HUES64 (cell line): ENCODE results near the gene SLC16A3.
"Not testable (repeated sequence)": the region's sequence is repeated elsewhere in the genome, so short reads cannot be mapped to it uniquely, and the experiment has no call there.

ENCODE experiments used
- H3K27ac ChIP-seq: 2 replicates; pipeline ENCODE4 v1.7.0; 2013; ENCODE audit warnings: low read depth, low read length, inconsistent platforms
- H3K27me3 ChIP-seq: 2 replicates; pipeline ENCODE4 v1.6.1; 2013; ENCODE audit warnings: mild to moderate bottlenecking, low read length; ENCODE audit not compliant: insufficient read depth
- H3K36me3 ChIP-seq: 2 replicates; pipeline ENCODE4 v1.6.1; 2013; ENCODE audit warnings: mild to moderate bottlenecking, low read length; ENCODE audit not compliant: insufficient read depth
- H3K4me1 ChIP-seq: 2 replicates; pipeline ENCODE4 v1.6.1; 2013; ENCODE audit warnings: mild to moderate bottlenecking, low read length, moderate library complexity; ENCODE audit not compliant: insufficient read depth
- H3K4me3 ChIP-seq: 2 replicates; pipeline ENCODE4 v1.5.1; 2013; ENCODE audit warnings: mild to moderate bottlenecking, low read length, moderate library complexity
- H3K9ac ChIP-seq: 2 replicates; pipeline ENCODE4 v1.6.1; 2013; ENCODE audit warnings: mild to moderate bottlenecking, low read depth, low read length
- H3K9me3 ChIP-seq: 2 replicates; pipeline ENCODE4 v1.6.1; 2013; ENCODE audit warnings: low read depth, low read length; ENCODE audit not compliant: insufficient read depth
- WGBS: fragments of 150-250, 120-280 bp; methylation state at CpG from one replicate; pipeline ENCODE4 v1.1.7; 2013; ENCODE audit warnings: missing lambda C conversion rate; 5-methylcytosine and 5-hydroxymethylcytosine counted together

SLC16A3 gene

GRCh38 chr17:82205720-82206508 is 22.9 kb upstream of the SLC16A3 start:
- Histone ChIP-seq H3K27ac (no peak overlapping the region), H3K36me3 (no peaks in the 10 kb centered on the region), H3K4me3 (peak overlapping the region; percentile 7; the same call in 1 of the 2 replicates), H3K9me3 (no peaks in the 10 kb centered on the region), H3K4me1 (peaks cover 3% of the 10 kb centered on the region; the same call in 1 of the 2 replicates), H3K27me3 (no peaks in the 10 kb centered on the region), H3K9ac (no peak overlapping the region)
- 38% methylated on average over 21 of the region's 21 CpGs for WGBS

DNA sequence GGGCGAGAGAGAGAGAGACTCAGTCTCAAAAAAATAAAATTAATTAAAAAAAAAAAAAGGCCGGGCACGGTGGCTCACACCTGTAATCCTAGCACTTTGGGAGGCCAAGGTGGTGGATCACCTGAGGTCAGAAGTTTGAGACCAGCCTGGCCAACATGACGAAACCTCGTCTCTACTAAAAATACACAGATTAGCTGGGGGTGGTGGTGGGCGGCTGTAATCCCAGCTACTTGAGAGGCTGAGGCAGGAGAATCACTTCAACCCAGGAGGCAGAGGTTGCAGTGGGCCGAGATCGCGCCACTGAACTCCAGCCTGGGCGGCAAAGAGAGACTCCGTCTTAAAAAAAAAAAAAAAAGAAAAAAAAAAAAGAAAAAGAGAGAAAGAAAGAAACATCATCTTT is 18.2 kb upstream of the SLC16A3 start:
- 95% methylated on average over 6 of the region's 11 CpGs for WGBS
- H3K4me1 ChIP-seq, H3K9ac ChIP-seq, H3K4me3 ChIP-seq, H3K9me3 ChIP-seq, H3K36me3 ChIP-seq, H3K27ac ChIP-seq: not testable (repeated sequence)
- H3K27me3 ChIP-seq, result peaks cover 15% of the 10 kb centered on the region

GRCh38 chr17:82212331-82213250 is 16.3 kb upstream of the SLC16A3 start, which contains the start of gene CCDC57:
Gene CCDC57, minus strand, starts transcription at chr17:82212842. Its CDS starts 10,898 bp downstream, at chr17:82201944.
- Histone ChIP-seq H3K9ac (peak within 1 kb of the TSS; percentile 82), H3K9me3 (no peaks in the 10 kb centered on the region), H3K27ac (no peak within 1 kb of the TSS), H3K4me1 (no peaks in the 10 kb centered on the region; the same call in 1 of the 2 replicates), H3K36me3 (no peaks in the 10 kb centered on the region), H3K4me3 (peak within 1 kb of the TSS; percentile 89), H3K27me3 (peaks cover 15% of the 10 kb centered on the region)
- WGBS, result under 1% methylated on average over 116 of the region's 116 CpGs

- Histone ChIP-seq H3K36me3 (no peaks in the 10 kb centered on the region), H3K9me3 (no peaks in the 10 kb centered on the region), H3K4me3 (peak overlapping the region; percentile 89), H3K27ac (no peak overlapping the region), H3K4me1 (no peaks in the 10 kb centered on the region; the same call in 1 of the 2 replicates), H3K9ac (peak overlapping the region; percentile 82), H3K27me3 (peaks cover 15% of the 10 kb centered on the region)
- WGBS, result 11% methylated on average over 30 of the region's 37 CpGs
Observed at GRCh38 chr17:82213251-82214011, 15.4 kb upstream of the SLC16A3 start.

DNA sequence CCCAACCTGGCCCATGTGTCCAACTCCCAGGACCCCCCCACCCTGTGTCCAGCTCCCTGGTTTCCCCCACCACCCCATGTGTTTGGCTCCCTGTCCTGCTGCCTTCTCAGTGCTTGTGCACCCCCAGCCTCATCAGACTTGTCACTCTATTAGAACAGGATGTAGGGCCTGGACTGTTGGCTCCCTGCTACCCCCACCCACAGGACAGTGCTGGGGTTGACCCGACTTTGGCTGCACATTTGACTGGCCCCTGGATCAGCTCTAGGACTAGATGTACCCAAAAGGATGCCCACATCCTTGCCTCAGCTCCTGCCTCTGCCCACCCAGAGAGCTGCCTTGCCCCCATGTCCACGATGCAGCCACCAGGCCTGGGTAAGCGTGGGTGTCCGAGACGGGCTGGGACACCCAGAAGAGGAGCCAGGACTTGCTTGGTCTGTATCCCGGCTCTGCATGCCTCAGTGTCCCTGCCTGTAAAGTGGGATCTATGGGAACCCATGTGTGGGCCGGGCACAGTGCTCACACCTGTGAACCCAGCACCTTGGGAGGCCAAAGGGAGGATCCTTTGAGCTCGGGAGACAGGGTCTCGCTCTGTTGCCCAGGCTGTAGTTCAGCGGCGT is 14.7 kb upstream of the SLC16A3 start:
- Histone ChIP-seq H3K9ac (no peak overlapping the region), H3K4me3 (no peak overlapping the region), H3K36me3 (no peaks in the 10 kb centered on the region), H3K4me1 (no peaks in the 10 kb centered on the region; the same call in 1 of the 2 replicates), H3K9me3 (no peaks in the 10 kb centered on the region), H3K27ac (no peak overlapping the region), H3K27me3 (peaks cover 15% of the 10 kb centered on the region)
- 89% methylated on average over 11 of the region's 11 CpGs for WGBS

- 93% methylated on average over 25 of the region's 25 CpGs for WGBS
- Histone ChIP-seq H3K4me1 (no peaks in the 10 kb centered on the region; the same call in 1 of the 2 replicates), H3K27ac (no peak overlapping the region), H3K36me3 (no peaks in the 10 kb centered on the region), H3K9ac (no peak overlapping the region), H3K27me3 (peaks cover 15% of the 10 kb centered on the region), H3K9me3 (no peaks in the 10 kb centered on the region), H3K4me3 (no peak overlapping the region)
Observed at GRCh38 chr17:82215095-82215971, 13.5 kb upstream of the SLC16A3 start.

- H3K27me3 ChIP-seq, result peaks cover 15% of the 10 kb centered on the region
- H3K9ac ChIP-seq, result no peak overlapping the region
- no peaks in the 10 kb centered on the region; the same call in 1 of the 2 replicates for H3K4me1 ChIP-seq
- no peaks in the 10 kb centered on the region for H3K36me3 ChIP-seq
- no peak overlapping the region for H3K4me3 ChIP-seq
- no peaks in the 10 kb centered on the region for H3K9me3 ChIP-seq
- 93% methylated on average over 12 of the region's 12 CpGs for WGBS
- H3K27ac ChIP-seq, result no peak overlapping the region
Observed at GRCh38 chr17:82215972-82216300, 12.9 kb upstream of the SLC16A3 start.

DNA sequence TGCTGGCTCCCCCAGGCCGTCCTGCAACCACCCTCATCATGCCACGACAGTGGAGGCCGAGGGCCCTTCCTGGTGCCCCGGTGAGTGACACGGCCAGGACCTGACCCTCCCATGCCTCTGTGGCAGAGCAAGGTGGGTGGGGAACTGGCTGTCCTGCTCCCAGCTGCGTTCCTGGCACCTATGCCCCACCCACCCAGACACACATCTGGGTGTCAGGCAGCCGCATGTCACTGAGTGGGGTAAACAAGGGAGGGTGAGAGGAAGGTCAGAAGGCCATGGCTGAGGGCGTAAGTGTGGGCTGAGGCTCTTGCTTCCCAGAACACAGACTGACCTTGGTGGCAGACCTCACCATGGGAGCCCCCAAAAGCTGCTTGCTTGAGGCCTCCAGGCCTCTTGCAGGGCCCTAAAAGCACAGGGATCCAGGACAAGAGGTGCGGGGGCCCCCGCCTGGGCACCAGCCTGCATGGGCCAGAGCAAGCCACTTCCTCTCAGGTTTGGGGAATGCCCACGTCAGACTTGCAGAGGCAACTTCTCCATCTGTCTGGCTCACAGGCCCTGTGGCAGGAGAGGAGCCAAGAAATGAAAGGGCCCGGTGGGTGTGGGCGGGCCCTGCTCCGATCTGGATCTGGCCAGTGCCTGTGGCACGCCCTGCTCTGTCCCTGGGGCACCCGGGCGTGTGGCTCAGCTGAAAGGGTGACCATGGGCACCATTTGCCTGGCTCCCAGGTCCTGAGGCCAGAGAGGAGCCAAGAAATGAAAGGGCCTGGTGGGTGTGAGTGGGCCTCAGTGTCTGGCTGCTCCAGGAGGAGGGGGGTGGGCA is 12.3 kb upstream of the SLC16A3 start:
- Histone ChIP-seq H3K9me3 (no peaks in the 10 kb centered on the region), H3K4me1 (no peaks in the 10 kb centered on the region; the same call in 1 of the 2 replicates), H3K36me3 (no peaks in the 10 kb centered on the region), H3K9ac (no peak overlapping the region), H3K27me3 (peaks cover 15% of the 10 kb centered on the region), H3K27ac (no peak overlapping the region), H3K4me3 (no peak overlapping the region)
- 91% methylated on average over 17 of the region's 17 CpGs for WGBS

- H3K36me3 ChIP-seq, result no peaks in the 10 kb centered on the region
- no peaks in the 10 kb centered on the region for H3K4me1 ChIP-seq
- H3K4me3 ChIP-seq, result no peak overlapping the region
- peaks cover 15% of the 10 kb centered on the region for H3K27me3 ChIP-seq
- 82% methylated on average over 12 of the region's 12 CpGs for WGBS
- H3K27ac ChIP-seq, result no peak overlapping the region
- H3K9ac ChIP-seq, result no peak overlapping the region
- H3K9me3 ChIP-seq, result no peaks in the 10 kb centered on the region
Observed at GRCh38 chr17:82217120-82217529, 11.7 kb upstream of the SLC16A3 start.
